HEK293T (cell line): ENCODE data around the gene GPAT2.
"Not testable (repeated sequence)": the region's sequence is repeated elsewhere in the genome, so short reads cannot be mapped to it uniquely, and the experiment has no call there.

Source experiments
- ARNT ChIP-seq: fragments of 450-650 bp; IDR thresholded peaks from 2 replicates; pipeline ENCODE4 v1.6.1; 2017; ENCODE audit warnings: mild to moderate bottlenecking
- BHLHE40 ChIP-seq: fragments of 450-650 bp; IDR thresholded peaks from 2 replicates; pipeline ENCODE4 v1.6.1; 2016; ENCODE audit warnings: mild to moderate bottlenecking, moderate library complexity, borderline replicate concordance
- ELF4 ChIP-seq: fragments of 450-650 bp; IDR thresholded peaks from 2 replicates; pipeline ENCODE4 v1.6.1; 2017; ENCODE audit warnings: antibody characterized with exemption
- FOXA1 ChIP-seq: fragments of 450-650 bp; IDR thresholded peaks from 2 replicates; pipeline ENCODE4 v1.6.1; 2016; ENCODE audit warnings: mild to moderate bottlenecking
- FOXK2 ChIP-seq: fragments of 450-650 bp; IDR thresholded peaks from 2 replicates; pipeline ENCODE4 v1.6.1; 2016; ENCODE audit warnings: mild to moderate bottlenecking
- FOXM1 ChIP-seq: fragments of 450-650 bp; IDR thresholded peaks from 2 replicates; pipeline ENCODE4 v1.6.1; 2017; ENCODE audit warnings: mild to moderate bottlenecking, borderline replicate concordance
- SP1 ChIP-seq: fragments of 450-650 bp; IDR thresholded peaks from 2 replicates; pipeline ENCODE4 v1.6.1; 2017
- TARDBP ChIP-seq: fragments of 450-650 bp; IDR thresholded peaks from 2 replicates; pipeline ENCODE4 v1.6.1; 2016
- ZNF384 ChIP-seq: fragments of 450-650 bp; IDR thresholded peaks from 2 replicates; pipeline ENCODE4 v1.6.1; 2016
- TF ChIP-seq, protein P1 (sequence below): fragments of 450-650 bp; IDR thresholded peaks from 2 replicates; pipeline ENCODE4 v1.6.1; 2016

DNA sequence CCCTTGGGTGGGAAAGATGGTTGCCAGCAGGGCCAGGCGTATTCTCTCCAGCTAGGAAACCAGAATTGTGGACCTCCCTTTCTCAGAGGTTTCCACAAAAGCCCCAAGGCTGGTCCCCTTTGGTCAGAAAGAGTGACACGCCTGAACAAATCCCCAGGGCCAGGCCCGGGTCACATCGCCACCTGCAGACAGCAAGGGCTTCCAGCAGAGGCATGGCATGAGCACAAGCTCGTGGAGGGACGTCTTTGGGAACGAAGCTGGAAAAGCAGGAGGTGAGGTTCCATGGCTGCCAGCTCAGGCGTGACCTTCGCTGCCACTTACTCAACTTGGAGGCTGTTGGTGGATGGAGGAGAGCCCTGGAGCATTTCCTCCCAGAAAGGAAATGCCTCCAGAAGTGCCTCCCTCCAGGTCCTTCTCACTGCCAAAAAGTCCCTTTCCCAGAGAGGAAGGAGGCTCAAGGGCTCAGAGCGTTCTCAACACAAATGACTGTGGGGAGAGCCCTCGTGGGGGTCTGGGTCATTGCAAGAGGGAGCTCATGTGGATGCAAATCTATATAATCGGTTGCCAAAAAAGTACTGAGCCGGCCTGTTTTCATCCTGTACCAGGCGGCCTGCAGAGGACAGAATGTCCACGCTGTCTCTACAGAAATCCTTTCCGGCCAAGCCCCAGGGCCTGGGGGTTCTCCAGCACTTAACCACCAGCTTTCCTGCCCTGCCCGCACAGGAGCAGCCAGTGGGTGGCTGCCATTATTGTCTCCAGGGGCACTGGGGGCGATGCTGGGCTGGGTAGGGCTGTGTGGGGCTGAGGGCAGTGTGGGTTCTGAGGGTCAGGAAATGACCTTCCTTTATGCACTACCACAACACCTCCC lies 14.6 kb upstream of the GPAT2 start:
- not testable (repeated sequence) for TF ChIP-seq BHLHE40, SP1, ELF4, FOXA1, TARDBP, FOXK2, ZNF384, FOXM1, ARNT
- TF ChIP-seq, protein P1, sequence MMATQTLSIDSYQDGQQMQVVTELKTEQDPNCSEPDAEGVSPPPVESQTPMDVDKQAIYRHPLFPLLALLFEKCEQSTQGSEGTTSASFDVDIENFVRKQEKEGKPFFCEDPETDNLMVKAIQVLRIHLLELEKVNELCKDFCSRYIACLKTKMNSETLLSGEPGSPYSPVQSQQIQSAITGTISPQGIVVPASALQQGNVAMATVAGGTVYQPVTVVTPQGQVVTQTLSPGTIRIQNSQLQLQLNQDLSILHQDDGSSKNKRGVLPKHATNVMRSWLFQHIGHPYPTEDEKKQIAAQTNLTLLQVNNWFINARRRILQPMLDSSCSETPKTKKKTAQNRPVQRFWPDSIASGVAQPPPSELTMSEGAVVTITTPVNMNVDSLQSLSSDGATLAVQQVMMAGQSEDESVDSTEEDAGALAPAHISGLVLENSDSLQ, result not testable (repeated sequence)
